H9 (cell line): ENCODE data around the gene CFP. TPM values are rescaled to one million over a fixed set of nuclear protein-coding genes. Genes with fewer than 3 reads are reported as not detected.

Experiments
- DNase-seq: peaks from one replicate; pipeline ENCODE4 v3.0.0-alpha.2; 2017
- H2AFZ ChIP-seq: one replicate; pipeline ENCODE4 v1.6.1; 2013; ENCODE audit warnings: mild to moderate bottlenecking, low read length, control low read depth, moderate library complexity
- H2AK5ac ChIP-seq: 2 replicates; pipeline ENCODE4 v1.6.1; 2013; ENCODE audit warnings: low read length, control low read depth, mixed read lengths; ENCODE audit not compliant: insufficient read length
- H2BK120ac ChIP-seq: one replicate; pipeline ENCODE4 v1.6.1; 2013; ENCODE audit warnings: low read depth, mild to moderate bottlenecking, low read length, control low read depth, inconsistent platforms; ENCODE audit not compliant: poor library complexity, severe bottlenecking
- H2BK12ac ChIP-seq: 2 replicates; pipeline ENCODE4 v1.6.1; 2013; ENCODE audit warnings: low read length, control low read depth, mixed read lengths, low read depth; ENCODE audit not compliant: insufficient read length
- H2BK15ac ChIP-seq: 2 replicates; pipeline ENCODE4 v1.6.1; 2013; ENCODE audit warnings: low read depth, low read length, control low read depth
- H2BK20ac ChIP-seq: one replicate; pipeline ENCODE4 v1.6.1; 2013; ENCODE audit warnings: low read depth, mild to moderate bottlenecking, low read length, control low read depth, inconsistent platforms; ENCODE audit not compliant: poor library complexity, severe bottlenecking
- H2BK5ac ChIP-seq: 2 replicates; pipeline ENCODE4 v1.6.1; 2013; ENCODE audit warnings: low read length, control low read depth, mixed read lengths; ENCODE audit not compliant: insufficient read length
- H3K14ac ChIP-seq: 2 replicates; pipeline ENCODE4 v1.6.1; 2013; ENCODE audit warnings: low read length, control low read depth; ENCODE audit not compliant: insufficient read depth
- H3K18ac ChIP-seq: 2 replicates; pipeline ENCODE4 v1.6.1; 2013; ENCODE audit warnings: low read depth, mild to moderate bottlenecking, mixed read lengths, low read length, control low read depth; ENCODE audit not compliant: insufficient read length
- H3K23ac ChIP-seq: 2 replicates; pipeline ENCODE4 v1.6.1; 2013; ENCODE audit warnings: low read length, control low read depth, mixed read lengths, low read depth; ENCODE audit not compliant: insufficient read length
- H3K23me2 ChIP-seq: 2 replicates; pipeline ENCODE4 v1.6.1; 2013; ENCODE audit warnings: low read depth, mild to moderate bottlenecking, mixed read lengths, low read length, control low read depth; ENCODE audit not compliant: insufficient read length, poor library complexity, severe bottlenecking
- H3K27ac ChIP-seq: 2 replicates; pipeline ENCODE4 v1.5.1; 2013; ENCODE audit warnings: low read length, control low read depth, mixed read lengths, low read depth; ENCODE audit not compliant: insufficient read length
- H3K27me3 ChIP-seq: 2 replicates; pipeline ENCODE4 v1.6.1; 2013; ENCODE audit warnings: low read length, control low read depth, inconsistent platforms; ENCODE audit not compliant: insufficient read depth
- H3K4ac ChIP-seq: 2 replicates; pipeline ENCODE4 v1.6.1; 2013; ENCODE audit warnings: low read depth, mild to moderate bottlenecking, control low read depth, inconsistent platforms, low read length, moderate library complexity
- H3K4me1 ChIP-seq: 2 replicates; pipeline ENCODE4 v1.6.1; 2013; ENCODE audit warnings: low read length, control low read depth, inconsistent platforms; ENCODE audit not compliant: insufficient read depth
- H3K4me2 ChIP-seq: 2 replicates; pipeline ENCODE4 v1.6.1; 2013; ENCODE audit warnings: low read length, control low read depth, mixed read lengths; ENCODE audit not compliant: insufficient read length, insufficient read depth
- H3K56ac ChIP-seq: 2 replicates; pipeline ENCODE4 v1.6.1; 2013; ENCODE audit warnings: low read depth, mild to moderate bottlenecking, mixed read lengths, low read length, control low read depth; ENCODE audit not compliant: insufficient read length
- H3K79me1 ChIP-seq: 2 replicates; pipeline ENCODE4 v1.6.1; 2013; ENCODE audit warnings: low read depth, mild to moderate bottlenecking, moderate library complexity, low read length, control low read depth, inconsistent platforms; ENCODE audit not compliant: insufficient read depth, poor library complexity, severe bottlenecking
- H3K79me2 ChIP-seq: 2 replicates; pipeline ENCODE4 v1.6.1; 2013; ENCODE audit warnings: low read length, control low read depth, inconsistent platforms; ENCODE audit not compliant: insufficient read depth
- H3K9ac ChIP-seq: 2 replicates; pipeline ENCODE4 v1.6.1; 2013; ENCODE audit warnings: low read length, control low read depth, mixed read lengths; ENCODE audit not compliant: insufficient read length; ENCODE audit errors: extremely low read depth
- H3K9me3 ChIP-seq: one replicate; pipeline ENCODE4 v1.6.1; 2013; ENCODE audit warnings: low read depth, low read length, inconsistent platforms; ENCODE audit not compliant: control insufficient read depth
- H3T11ph ChIP-seq: one replicate; pipeline ENCODE4 v1.6.1; 2013; ENCODE audit warnings: mild to moderate bottlenecking, low read length, control low read depth, inconsistent platforms
- H4K20me1 ChIP-seq: one replicate; pipeline ENCODE4 v1.6.1; 2013; ENCODE audit not compliant: control insufficient read depth, insufficient read length, insufficient read depth
- H4K5ac ChIP-seq: 2 replicates; pipeline ENCODE4 v1.6.1; 2013; ENCODE audit warnings: low read depth, mild to moderate bottlenecking, mixed read lengths, low read length, control low read depth; ENCODE audit not compliant: insufficient read length
- H4K8ac ChIP-seq: replicated peaks from 2 replicates; pipeline ENCODE4 v1.6.1; 2013; ENCODE audit warnings: low read length, control low read depth, mixed read lengths, low read depth; ENCODE audit not compliant: insufficient read length
- H4K91ac ChIP-seq: 2 replicates; pipeline ENCODE4 v1.6.1; 2013; ENCODE audit warnings: low read depth, mild to moderate bottlenecking, moderate library complexity, mixed read lengths, low read length, control low read depth; ENCODE audit not compliant: insufficient read length
- H3K27ac Mint-ChIP-seq, 3 experiments: 2 replicates in 2 of 3; 3 replicates in 1 of 3; pipeline ENCODE4 v1.8.0; 2020 to 2021; ENCODE audit warnings: mixed read lengths in 3 of 3, mild to moderate bottlenecking in 1 of 3, moderate library complexity in 1 of 3
- H3K27me3 Mint-ChIP-seq: 2 replicates; pipeline ENCODE4 v1.8.0; 2021; ENCODE audit warnings: low read depth, mild to moderate bottlenecking, moderate library complexity, mixed read lengths
- H3K36me3 Mint-ChIP-seq, 3 experiments: 2 replicates in 2 of 3; 3 replicates in 1 of 3; pipeline ENCODE4 v1.8.0; 2020 to 2021; ENCODE audit warnings: low read depth in 3 of 3, mixed read lengths in 3 of 3; ENCODE audit not compliant: insufficient read depth in 1 of 3
- H3K4me1 Mint-ChIP-seq, 2 experiments: 2 replicates each; pipeline ENCODE4 v1.8.0; 2020; ENCODE audit warnings: mixed read lengths in 2 of 2
- H3K4me3 Mint-ChIP-seq, 2 experiments: 2 replicates in 1 of 2; 3 replicates in 1 of 2; pipeline ENCODE4 v1.8.0; 2020 to 2021; ENCODE audit warnings: mild to moderate bottlenecking in 2 of 2, mixed read lengths in 2 of 2, moderate library complexity in 1 of 2
- H3K9me3 Mint-ChIP-seq, 2 experiments: 2 replicates in 1 of 2; 3 replicates in 1 of 2; pipeline ENCODE4 v1.8.0; 2020; ENCODE audit warnings: mild to moderate bottlenecking in 2 of 2, mixed read lengths in 2 of 2, moderate library complexity in 1 of 2
- WGBS: extraction: QIAGEN DNeasy Blood & Tissue Kit; methylation state at CpG from one replicate; pipeline ENCODE4 v1.1.7; 2013; ENCODE audit warnings: missing lambda C conversion rate, low lambda C conversion rate, mixed read lengths; ENCODE audit not compliant: insufficient read length; ENCODE audit errors: extremely low coverage; 5-methylcytosine and 5-hydroxymethylcytosine counted together
- total RNA-seq: library from RNA; stranded (reverse); gene quantifications from 2 replicates; pipeline ENCODE4 v1.2.1, GENCODE V29; 2021
- TF ChIP-seq, protein P1 (sequence below): fragments of 200-600 bp; sonication (generic); conservative IDR thresholded peaks from 3 replicates; pipeline ENCODE4 v1.8.0; 2021; ENCODE audit warnings: antibody characterized with exemption, mild to moderate bottlenecking

The CFP gene
- total RNA-seq, 1 experiment from 2014 or later: 2.3 TPM

DNA sequence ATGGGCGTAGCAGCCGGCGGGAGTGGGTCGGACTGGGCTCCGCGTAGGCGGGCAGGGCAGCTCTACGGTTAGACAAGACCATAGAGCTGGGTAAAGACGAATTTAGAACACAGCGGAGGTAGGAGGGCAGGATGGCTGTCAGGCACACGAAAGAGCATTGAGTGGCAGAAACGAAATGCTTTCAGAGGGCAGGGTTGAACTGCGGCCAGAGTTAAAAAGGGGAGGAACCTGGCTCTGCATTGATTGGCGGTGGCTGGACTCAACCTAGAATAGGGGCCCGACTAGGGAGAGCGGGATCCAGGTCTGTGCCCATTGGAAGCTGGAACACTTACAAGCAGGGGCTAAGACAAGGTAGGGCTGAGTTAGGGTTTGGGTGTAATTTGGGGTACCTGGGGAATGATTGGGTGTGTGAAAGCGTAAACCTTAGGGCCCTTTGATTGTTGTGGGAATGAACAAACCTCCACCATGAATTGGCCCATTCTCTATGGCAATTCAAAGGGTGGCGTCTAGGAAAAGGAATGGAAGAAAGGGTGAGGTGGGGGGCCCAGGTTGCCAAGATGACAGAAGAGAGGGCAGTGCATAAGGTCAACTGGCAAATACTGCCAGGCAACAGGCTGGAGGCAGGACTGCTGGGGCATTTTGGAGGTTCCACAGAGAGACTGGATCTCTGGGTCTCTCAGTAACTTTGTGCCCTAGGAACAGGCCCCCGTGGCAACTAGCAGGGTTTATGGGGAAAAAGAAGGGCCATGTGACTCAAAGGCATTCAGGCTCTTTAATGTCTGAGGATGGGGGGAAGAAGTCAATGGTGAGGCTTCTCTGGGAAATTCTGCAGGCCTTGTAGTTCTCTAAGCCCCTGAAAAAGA lies 21.5 kb upstream of the CFP start:
- H2AK5ac ChIP-seq: no peak overlapping the region
- no peaks in the 10 kb centered on the region for H3K79me2 ChIP-seq
- Mint-ChIP-seq H3K4me3 (peak overlapping the region; percentile 74 to 87), H3K9me3 (peaks cover 80 to 83% of the 10 kb centered on the region in 2 experiments), H3K4me1 (peaks cover 21 to 22% of the 10 kb centered on the region in 2 experiments), H3K27me3 (no peaks in the 10 kb centered on the region), H3K36me3 (peaks cover 38 to 58% (median 45%) of the 10 kb centered on the region in 3 experiments), H3K27ac (peak overlapping the region; percentile 81 to 97 (median 94))
- H3K4me1 ChIP-seq: no peaks in the 10 kb centered on the region; the same call in 1 of the 2 replicates
- no peak overlapping the region for H3T11ph ChIP-seq
- no peak overlapping the region for H2BK12ac ChIP-seq
- H2AFZ ChIP-seq: no peak overlapping the region
- no peak overlapping the region for H2BK5ac ChIP-seq
- no peak overlapping the region for H4K5ac ChIP-seq
- no peak overlapping the region for H3K4ac ChIP-seq
- H3K14ac ChIP-seq: no peak overlapping the region
- WGBS: no CpG with 5 or more reads among the region's 19 CpGs
- H3K4me2 ChIP-seq: peak overlapping the region; percentile 48
- H3K23ac ChIP-seq: no peak overlapping the region
- no peak overlapping the region for H2BK120ac ChIP-seq
- no peaks in the 10 kb centered on the region for H3K27me3 ChIP-seq
- H3K23me2 ChIP-seq: no peaks in the 10 kb centered on the region
- no peak overlapping the region for H2BK15ac ChIP-seq
- peaks cover 44% of the 10 kb centered on the region for H3K9me3 ChIP-seq
- DNase-seq: no peak
- no peak overlapping the region for H3K18ac ChIP-seq
- H4K8ac ChIP-seq: no peak overlapping the region
- peaks cover 2% of the 10 kb centered on the region for H3K79me1 ChIP-seq
- no peak overlapping the region for H3K56ac ChIP-seq
- no peaks in the 10 kb centered on the region for H4K20me1 ChIP-seq
- no peak overlapping the region for H4K91ac ChIP-seq
- H3K27ac ChIP-seq: no peak overlapping the region
- peak overlapping the region; percentile 36 for H3K9ac ChIP-seq
- no peak overlapping the region for H2BK20ac ChIP-seq
- TF ChIP-seq, protein P1, sequence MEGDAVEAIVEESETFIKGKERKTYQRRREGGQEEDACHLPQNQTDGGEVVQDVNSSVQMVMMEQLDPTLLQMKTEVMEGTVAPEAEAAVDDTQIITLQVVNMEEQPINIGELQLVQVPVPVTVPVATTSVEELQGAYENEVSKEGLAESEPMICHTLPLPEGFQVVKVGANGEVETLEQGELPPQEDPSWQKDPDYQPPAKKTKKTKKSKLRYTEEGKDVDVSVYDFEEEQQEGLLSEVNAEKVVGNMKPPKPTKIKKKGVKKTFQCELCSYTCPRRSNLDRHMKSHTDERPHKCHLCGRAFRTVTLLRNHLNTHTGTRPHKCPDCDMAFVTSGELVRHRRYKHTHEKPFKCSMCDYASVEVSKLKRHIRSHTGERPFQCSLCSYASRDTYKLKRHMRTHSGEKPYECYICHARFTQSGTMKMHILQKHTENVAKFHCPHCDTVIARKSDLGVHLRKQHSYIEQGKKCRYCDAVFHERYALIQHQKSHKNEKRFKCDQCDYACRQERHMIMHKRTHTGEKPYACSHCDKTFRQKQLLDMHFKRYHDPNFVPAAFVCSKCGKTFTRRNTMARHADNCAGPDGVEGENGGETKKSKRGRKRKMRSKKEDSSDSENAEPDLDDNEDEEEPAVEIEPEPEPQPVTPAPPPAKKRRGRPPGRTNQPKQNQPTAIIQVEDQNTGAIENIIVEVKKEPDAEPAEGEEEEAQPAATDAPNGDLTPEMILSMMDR: no peak
